Activated T-helper 9 cell treated with anti-CD3 and anti-CD28 coated beads, Interleukin-2, amount 50 U/mL, for 16 hours (primary cell): ENCODE measurements around the gene NCR2.
"Not testable (repeated sequence)": the region's sequence is repeated elsewhere in the genome, so short reads cannot be mapped to it uniquely, and the experiment has no call there.

Experiments
- DNase-seq: peaks from one replicate; pipeline ENCODE4 v3.0.0-alpha.2; 2020; ENCODE audit warnings: low read depth

Gene NCR2, protein sequence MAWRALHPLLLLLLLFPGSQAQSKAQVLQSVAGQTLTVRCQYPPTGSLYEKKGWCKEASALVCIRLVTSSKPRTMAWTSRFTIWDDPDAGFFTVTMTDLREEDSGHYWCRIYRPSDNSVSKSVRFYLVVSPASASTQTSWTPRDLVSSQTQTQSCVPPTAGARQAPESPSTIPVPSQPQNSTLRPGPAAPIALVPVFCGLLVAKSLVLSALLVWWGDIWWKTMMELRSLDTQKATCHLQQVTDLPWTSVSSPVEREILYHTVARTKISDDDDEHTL

DNA sequence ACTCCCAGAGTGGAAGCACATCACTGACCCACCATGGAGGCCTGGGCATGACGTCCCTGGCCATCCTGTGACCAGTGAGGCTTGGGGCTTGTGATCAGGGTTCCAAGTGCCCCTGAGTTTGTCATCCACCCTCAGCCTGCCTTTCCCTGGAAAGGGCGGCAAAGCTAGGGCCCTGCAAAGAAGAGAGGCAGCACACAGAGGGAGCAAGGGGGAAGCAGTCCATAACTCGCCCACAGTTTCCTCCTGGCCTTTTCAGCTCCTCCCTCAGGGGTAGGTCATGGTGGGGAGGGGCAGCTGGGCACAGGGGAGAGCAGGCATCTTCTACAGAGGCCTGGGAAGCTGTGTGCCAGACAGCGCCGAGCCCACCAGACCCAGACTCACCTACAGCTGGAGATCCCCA lies at the start of gene NCR2:
NCR2 (plus strand) TSS at position 313 of the 400 bp plus-strand sequence. CDS start 269 bp downstream, outside the sequence.
- DNase-seq, result no peak

DNA sequence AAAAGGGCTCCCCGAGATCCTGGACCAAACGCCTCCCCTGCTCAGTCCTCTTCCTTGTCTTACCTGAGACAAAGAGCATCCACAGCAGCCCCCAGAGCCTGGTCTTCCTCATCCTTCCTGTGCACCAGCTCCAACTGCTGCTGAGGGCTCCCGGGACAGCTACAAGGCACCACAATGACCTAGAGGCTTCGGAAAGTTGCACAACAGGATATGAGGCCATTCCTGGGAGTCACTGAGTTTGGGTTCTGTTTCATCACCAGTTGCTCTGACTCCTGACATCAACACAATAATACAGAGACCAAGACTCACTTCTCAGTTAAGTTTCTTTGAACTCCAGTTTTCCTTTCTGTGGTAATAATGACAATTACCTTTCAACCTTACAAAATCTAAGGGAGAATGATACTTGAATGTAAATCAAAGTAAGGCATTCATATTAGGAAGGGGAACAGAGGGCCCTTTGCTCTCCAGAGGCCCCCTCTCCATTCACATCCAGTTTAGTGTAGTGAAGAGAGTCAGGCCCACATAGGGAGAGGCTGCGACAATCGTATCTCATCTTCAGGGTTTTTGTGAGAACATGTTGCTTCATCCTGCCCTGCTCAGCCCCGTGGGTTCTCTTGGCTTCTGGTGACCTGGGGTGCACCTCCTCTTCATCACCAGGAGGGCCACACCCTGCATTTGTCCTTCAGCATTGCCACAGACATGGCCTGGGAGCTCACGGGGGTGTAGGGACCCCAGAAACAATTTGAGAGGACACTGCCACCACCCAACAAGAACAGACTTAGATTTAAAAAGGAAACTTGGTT lies 48.7 kb upstream of the NCR2 start, which contains the start of gene TREM1:
TREM1 (minus strand) TSS at position 139 of the 803 bp plus-strand sequence; CDS start at position 112, 27 bp downstream.
- DNase-seq, result no peak

DNA sequence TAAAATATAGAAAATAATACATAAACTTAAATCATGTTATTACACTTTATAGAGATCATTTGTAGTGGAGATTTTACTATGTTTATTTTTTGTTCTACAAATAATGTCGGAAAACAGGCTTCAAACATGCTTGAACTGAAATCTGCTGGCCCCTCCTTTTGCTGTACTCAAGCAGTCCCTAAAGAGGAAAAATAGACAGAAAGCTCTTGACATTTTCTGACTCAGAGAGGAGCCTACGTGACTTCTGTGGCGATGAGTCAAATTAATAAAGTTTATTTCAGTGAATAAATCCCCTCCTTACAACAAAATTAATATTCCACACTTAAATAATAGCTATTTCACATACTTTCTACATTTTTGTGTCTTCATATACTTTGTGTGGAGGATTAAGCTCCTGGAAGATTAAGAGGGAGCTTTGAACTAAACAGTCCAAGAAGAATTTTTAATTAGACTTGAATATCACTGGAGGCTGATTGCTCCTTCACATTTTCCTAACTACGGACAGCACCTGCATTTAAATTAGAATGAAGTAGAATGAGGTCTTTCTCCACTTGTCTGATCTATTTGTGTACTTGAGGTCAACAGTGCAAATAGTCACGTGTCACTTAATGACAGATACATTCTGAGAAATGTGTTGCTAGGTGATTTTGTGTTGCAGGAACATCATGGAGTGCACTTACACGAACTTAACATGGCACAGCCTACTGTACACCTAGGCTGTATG lies 47.2 kb upstream of the NCR2 start:
- DNase-seq, result no peak

DNA sequence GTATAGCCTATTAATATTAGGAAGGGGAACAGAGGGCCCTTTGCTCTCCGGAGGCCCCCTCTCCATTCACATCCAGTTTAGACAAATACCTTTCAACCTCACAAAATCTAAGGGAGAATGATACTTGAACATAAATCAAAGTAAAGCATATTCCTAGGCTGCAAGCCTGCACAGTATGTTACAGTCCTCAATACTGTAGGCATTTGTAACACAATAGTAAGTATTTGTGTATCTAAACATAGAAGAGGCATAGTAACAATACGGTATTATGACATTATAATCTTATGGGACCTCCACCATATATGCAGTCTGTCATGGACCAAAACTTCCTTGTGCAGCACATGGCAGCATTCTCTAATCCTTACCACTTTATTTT lies 46.7 kb upstream of the NCR2 start:
- no peak for DNase-seq

DNA sequence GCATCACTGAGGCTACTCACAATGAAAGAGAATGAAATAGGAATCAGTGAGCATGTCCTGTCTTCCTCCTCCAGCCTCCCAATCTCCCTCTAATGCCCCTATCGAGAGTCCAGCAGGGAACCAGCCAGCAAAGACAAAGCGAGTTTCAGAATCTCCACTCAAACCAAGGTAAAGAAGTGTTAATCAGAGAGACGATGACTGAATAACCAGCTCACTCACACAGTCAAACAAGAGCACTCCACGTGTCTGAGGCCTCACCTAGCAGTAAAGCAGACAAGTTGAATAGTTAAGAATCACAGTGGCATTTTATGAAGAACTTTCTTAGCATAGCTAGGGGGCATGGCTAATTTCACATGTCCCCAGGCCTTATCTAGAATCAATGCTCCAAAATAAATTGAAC lies 45.6 kb upstream of the NCR2 start:
- no peak for DNase-seq

DNA sequence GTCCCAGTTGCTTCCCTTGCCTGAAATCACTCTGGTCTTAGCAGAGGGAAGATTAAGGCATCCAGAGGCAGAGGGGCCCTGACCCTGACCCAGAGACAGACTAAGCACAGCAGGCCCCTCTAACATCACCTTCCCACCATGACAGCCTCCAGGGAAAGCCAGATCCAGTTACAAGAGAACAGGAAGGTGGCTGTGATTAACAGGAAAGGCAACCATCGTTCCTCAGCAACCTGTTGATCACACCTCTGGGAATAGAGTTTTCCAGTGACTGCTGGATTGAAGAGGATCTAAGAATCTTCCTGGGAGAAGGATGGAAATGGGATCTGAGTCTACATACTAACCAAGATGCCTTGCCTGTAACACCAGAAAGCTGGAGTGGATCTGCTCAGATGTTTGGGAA lies 43.7 kb upstream of the NCR2 start:
- DNase-seq, result no peak

DNA sequence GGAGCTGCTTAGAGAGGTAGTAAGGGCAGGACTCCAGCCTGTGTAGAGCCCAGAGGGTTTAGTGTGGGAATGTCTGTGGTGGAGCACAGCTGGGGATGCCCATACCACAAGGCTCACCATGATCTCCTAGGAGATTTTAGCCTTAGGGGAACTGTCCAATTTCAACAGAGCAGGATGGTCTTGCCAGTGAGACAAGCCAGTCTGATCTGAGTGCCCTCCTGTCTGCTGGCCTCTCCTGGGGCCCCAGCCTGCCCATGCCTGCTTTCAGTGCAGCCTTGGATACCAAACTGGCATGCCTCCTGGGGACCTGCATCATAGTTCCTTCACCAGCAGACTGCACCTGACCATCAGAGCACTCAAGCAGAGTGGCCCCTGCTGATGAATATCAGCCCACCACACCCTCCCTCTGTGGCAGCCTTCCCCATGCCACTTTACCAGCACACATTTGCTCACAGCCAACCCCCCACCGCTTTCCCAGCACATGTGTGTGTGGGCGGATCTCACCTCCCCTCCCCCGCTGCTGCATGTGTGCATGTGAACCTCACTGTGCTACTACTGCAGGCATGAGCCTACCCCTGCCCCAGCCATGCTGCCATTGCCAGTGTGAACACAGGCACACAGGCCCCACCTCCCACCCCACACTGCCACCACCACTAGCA lies 41.1 kb upstream of the NCR2 start:
- DNase-seq, result no peak

DNA sequence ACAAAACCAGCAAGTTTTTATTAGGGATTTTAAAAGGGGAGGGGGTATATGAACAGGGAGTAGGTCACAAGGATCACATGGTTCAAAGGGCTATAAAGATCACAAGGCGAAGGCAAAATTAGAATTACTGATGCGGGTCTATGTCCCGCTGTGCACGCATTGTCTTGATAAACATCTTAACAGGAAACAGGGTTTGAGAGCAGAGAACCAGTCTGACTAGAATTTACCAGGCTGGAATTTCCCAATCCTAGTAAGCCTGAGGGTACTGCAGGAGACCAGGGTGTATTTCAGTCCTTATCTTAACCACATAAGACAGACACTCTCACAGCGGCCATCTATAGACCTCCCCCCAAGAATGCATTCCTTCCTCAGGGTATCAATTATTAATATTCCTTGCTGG lies 38.2 kb upstream of the NCR2 start:
- not testable (repeated sequence) for DNase-seq

DNA sequence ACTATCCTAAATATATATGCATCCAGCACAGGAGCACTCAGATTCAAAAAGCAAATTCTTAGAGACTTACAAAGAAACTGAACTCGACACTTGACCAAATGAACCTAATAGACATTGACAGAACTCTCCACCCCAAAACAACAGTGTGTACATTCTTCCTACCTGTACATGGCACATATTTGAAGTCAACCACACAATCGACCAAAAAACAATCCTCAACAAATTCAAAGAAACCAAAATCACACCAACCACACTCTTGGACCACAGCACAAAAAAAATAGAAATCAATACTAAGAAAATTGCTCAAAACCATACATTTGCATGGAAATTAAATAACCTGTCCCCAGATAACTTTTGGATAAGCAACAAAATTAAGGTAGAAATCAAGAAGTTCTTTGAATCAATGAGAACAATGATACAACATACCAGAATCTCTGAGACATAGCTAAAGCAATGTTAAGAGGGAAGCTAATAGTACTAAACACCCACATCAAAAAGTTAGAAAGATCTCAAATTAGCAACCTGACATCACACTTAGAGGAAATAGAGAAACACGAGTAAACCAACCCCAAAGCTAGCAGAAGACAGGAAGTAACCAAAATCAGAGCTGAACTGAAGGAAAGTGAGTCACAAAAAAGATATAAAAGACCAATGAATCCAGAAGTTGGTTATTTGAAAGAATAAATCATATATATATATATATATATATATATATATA lies 36.5 kb upstream of the NCR2 start:
- no peak for DNase-seq

DNA sequence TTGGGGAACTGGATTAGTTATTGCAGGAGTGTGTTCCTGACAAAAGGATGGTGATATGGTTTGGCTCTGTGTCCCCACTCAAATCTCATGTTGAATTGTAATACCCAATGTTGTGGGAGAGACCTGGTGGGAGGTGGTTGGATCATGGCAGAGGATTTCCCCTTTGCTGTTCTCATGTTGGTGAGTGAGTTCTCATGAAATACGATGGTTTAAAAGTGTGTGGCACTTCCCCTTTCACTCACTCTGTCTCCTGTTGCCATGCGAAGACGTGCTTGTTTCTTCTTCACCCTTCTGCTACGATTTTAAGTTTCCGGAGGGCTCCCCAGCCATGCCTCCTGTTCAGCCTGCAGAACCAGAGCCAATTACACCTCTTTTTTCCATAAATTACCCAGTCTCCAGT lies 32.8 kb upstream of the NCR2 start:
- DNase-seq, result no peak

DNA sequence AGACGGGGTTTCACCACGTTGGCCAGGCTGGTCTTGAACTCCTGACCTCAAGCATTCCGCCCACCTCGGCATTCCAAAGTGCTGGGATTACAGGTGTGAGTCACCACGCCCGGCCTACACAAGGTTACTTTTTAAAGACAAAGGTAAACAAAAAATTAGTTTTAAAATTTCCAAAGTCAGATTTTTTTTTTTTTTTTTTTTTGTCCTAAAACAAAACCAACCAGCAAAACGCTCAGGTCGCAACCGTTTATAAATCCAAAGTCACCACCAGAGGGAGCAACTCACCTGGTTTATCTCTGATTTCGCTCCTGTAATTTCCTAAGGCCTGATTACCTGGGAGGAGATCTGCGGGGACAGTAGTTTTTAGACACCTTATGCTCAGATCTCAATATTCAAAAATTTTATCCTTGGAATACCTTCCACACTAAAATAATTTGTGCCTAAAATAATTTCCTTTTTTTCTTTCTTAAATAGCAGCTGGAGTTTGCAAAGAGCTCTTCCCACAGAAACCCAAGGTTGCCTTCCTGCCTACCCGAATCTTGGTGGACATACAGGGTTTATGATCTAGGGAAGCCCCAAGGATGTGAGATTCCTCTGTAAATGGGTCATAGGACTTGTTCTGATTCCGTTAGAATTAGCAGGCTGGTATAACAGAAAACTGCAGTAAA lies 29.1 kb upstream of the NCR2 start:
- no peak for DNase-seq

DNA sequence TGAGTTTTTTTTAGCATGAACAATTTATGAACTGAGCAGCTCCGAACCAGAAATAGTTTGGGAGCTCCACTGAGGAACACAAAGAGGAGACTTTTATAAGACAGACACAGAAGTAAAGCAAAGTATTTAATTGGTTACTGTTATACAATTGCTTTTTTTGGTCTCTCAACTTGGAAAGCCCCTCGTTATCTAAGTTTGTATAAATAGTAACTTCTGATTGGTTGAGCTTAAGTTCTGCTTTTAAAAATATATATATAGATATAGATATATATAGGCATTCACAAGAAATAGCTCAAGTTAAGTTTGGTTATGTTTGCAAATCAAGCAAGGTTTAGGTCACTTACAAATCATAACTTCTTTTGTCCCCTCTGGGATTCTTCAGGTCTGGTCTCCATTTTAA lies 20.2 kb upstream of the NCR2 start:
- no peak for DNase-seq

DNA sequence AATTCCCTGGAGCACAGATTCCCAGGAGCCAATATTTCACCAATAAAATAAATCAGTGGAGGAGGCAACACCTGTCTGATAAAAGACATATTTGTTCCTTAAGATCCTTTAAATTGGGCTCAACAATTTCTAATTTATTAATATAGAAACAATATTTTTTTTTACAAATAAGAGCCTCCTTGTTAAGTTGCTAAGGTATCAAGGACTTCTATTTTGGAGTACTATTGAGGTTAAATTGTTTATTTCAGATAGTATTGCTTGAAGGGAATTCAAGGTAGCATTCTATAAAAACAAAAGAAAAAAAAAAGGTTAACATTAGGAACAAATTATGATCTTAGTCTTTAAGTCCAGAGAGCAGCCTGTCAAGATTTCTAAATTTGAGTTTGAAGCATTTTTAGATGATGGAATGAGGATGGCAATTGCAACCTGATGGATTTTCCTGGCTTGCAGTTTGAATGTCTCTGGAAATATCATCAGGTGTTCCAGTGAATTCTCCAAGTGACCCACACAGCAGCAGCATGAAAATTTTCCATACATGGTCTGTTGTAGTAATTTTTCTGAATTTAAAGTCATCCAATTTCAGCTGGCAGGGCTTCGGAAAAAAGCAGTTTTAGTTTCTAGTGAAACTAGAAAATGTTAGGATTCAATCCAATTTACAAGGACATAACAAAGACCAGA lies 19.3 kb upstream of the NCR2 start:
- DNase-seq, result no peak

DNA sequence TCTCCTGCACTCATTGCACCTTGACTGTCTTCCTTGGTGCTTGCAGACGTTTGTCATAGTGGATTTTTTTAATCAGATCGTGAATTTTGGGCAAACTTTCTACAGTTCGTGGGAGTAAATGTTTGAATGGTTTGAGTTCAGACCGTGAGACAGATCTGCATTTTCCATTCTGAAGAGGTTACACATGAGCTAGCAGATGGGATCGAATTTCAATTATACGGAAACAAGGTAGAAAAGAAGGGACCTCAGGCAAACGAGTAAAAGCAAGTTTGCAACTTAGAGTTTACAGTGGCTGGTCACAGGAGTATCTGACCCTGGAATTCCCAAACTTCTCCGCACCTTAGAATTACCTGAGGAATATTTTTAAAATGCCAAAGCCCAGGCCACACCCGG lies 17.2 kb upstream of the NCR2 start:
- no peak for DNase-seq

DNA sequence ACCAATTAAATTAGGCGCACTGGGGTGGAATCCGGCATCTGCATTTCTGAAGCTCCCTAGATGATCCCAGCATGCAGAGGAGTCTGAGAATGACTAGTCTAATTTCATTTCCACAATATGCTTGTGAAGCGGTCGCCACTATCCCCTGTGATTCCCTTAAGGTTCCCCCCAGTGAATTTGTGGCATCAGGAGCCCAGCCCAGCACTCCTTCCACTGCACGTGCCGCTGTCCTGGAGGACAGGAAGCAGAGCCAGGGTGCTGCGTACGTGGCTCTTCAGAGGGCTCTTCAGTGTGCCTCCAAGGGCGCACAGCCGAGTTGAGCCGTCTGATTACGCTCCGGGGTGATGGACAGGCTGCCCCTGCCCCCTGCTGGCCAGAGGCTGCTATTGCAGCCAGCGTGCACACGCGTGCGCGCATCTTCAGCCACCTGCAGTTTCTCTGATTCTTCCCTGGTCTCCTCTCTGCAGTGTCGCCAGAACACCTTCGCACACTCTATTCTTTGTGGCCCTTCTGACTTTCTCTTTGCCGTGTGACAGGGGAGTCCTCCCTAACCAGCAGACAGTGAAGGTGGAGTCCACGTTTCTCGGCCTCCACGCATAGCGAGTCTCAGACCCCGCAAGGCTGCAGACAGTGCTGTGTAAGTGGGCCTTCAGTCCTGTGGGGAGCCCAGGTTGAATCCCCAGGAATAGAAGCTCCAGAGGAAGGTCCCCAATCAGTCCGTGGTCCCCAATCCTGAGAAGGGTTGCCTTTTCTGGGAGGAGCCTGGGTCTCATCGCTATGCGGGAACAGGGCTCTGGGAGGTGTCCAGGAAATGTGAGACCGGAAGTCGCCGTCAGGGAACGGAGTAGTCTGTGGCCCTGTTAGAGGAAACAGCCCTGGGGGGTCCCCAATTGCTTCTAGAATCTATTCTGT lies 16.5 kb upstream of the NCR2 start:
- DNase-seq, result peak; percentile 68

DNA sequence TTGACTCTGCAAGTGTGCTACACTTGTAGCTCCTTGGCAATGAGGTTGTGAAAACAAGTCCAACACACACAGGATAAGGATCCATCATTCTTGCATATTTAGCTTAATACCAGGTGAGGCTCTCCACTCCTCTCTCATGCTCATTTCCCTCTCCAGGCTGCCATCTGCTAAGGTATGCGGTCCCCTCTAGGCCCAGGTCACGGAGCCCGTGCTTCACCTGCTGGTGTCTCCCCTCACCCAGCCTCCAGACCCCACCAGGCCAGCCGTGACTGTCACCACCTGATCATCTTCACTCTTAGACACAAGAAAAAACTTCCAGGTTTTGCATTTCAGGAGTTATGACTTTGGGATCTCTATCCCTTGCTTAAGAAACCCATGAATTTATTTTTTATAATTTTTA lies 14.2 kb upstream of the NCR2 start:
- DNase-seq, result no peak

DNA sequence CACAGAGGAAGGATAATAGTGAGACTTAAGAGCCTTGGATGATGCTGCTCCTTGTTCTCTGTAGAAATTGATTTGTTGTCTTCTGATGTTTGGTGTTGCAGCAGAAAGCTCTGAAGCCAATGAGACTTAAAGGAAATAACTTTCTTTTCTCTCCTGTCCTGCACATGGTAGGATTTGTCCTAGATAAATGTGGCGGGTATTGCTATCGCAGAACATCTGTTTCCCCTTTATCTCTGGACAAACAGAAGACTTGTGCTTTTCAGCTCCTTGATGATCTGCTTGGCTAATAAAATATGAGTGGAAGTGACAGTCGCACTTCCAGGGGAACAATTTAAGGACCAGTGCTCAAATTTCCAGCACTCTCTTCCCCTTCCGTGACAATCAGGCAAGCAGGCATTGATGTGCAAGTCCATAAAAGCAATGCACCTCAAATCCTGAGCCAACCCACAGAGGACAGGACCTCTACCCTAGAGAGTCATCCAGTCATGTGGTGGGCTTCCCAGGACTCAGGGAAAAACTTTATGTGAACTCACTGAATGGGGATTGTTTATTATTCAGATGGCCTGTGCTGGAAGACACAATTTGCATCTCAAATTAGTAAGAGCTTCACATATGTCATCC lies 9.9 kb upstream of the NCR2 start:
- no peak for DNase-seq

DNA sequence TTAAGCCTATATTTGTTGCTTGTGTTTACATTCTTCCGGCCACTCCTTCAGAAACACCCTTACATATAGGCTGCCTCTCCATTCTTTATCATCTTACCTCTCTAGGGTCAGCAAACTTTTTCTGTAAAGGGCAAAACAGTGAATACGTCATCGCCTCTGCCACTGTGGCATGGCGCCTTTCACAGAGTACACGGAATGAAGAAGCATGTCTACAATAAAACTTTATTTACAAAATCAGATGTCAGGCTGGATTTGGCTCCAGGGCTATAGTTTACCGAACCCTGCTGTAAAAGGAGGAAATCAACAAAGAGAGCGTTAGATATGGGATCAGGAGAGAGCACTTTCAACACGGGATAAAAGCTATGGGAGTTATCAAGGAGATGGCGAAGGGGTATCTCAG lies 9.3 kb upstream of the NCR2 start:
- no peak for DNase-seq

DNA sequence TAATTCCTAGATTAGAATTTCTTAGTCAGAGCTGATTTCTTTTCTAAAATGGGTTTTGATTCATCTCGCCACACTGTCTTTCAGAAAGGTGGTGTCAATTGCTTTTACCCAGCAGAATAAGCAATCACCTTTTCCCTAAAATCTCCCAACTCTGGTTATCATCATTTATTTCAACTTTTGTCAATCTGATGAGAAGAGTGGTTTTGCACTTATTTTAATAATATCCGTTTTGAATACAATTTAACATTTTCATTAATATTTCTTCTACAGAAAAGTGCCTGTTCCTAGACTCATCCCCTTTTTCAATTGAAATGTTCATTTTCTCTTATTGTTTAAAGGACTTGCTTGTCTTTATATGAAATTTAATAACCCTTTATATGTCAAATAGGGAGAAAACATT lies 8.2 kb upstream of the NCR2 start:
- no peak for DNase-seq
